Erythroblast (primary cell): ENCODE measurements around the gene MAP1LC3B2.

Experiments used
- DNase-seq, 2 experiments: peaks; one replicate each; lab custom pipeline; 2025; lab: John Stamatoyannopoulos, UW
- GATA1 ChIP-seq: IDR thresholded peaks from 2 replicates; pipeline ENCODE4 v1.6.1; 2011; ENCODE audit warnings: low read depth, mild to moderate bottlenecking, control low read depth, low read length, moderate library complexity
- POLR2A ChIP-seq: IDR thresholded peaks from 2 replicates; pipeline ENCODE4 v1.6.1; 2011; ENCODE audit warnings: mild to moderate bottlenecking, low read length

The MAP1LC3B2 gene

GRCh38 chr12:116600959-116601918, 42.1 kb downstream of the MAP1LC3B2 start:
- peak; percentile 25 to 53 for DNase-seq
- no peak for TF ChIP-seq POLR2A
- TF ChIP-seq GATA1, result no peak

GRCh38 chr12:116601933-116602810, 43.0 kb downstream of the MAP1LC3B2 start:
- DNase-seq, result no peak

GRCh38 chr12:116603546-116604177, 44.5 kb downstream of the MAP1LC3B2 start:
- no peak for DNase-seq
- TF ChIP-seq GATA1, result no peak
- TF ChIP-seq POLR2A, result no peak

More at GRCh38 chr12:116601933-116602810, 43.0 kb downstream of the MAP1LC3B2 start:
- TF ChIP-seq POLR2A (no peak), GATA1 (no peak)

- DNase-seq, result no peak
- TF ChIP-seq POLR2A (no peak), GATA1 (no peak)
Measured at GRCh38 chr12:116604178-116604895, 45.2 kb downstream of the MAP1LC3B2 start.

- TF ChIP-seq GATA1 (no peak), POLR2A (no peak)
- no peak for DNase-seq
Measured at GRCh38 chr12:116604951-116605641, 45.9 kb downstream of the MAP1LC3B2 start.

- TF ChIP-seq POLR2A, result no peak
- TF ChIP-seq GATA1, result no peak
- no peak for DNase-seq
Measured at GRCh38 chr12:116606397-116606796, 47.2 kb downstream of the MAP1LC3B2 start.

- no peak for TF ChIP-seq POLR2A
- TF ChIP-seq GATA1, result no peak
Measured at GRCh38 chr12:116607039-116607438, 47.9 kb downstream of the MAP1LC3B2 start.

GRCh38 chr12:116609319-116610114, 50.3 kb downstream of the MAP1LC3B2 start:
- DNase-seq, result peak; percentile 52 to 57
- no peak for TF ChIP-seq POLR2A
- no peak for TF ChIP-seq GATA1

More at GRCh38 chr12:116607039-116607438, 47.9 kb downstream of the MAP1LC3B2 start:
- DNase-seq, result no peak

- DNase-seq, result peak; percentile 30 to 45
- no peak for TF ChIP-seq POLR2A
Measured at GRCh38 chr12:116610971-116611541, 51.9 kb downstream of the MAP1LC3B2 start.

- TF ChIP-seq POLR2A (no peak), GATA1 (no peak)
- no peak for DNase-seq
Measured at GRCh38 chr12:116612436-116612835, 53.3 kb downstream of the MAP1LC3B2 start.

GRCh38 chr12:116613256-116613655, 54.1 kb downstream of the MAP1LC3B2 start:
- TF ChIP-seq GATA1 (no peak), POLR2A (no peak)
- DNase-seq, result no peak
